CD4-positive, alpha-beta T cell treated with Interleukin-6 for 4 hours (primary cell): Measurements from ENCODE around the gene DCLRE1C.
"Not testable (repeated sequence)": the region's sequence is repeated elsewhere in the genome, so short reads cannot be mapped to it uniquely, and the experiment has no call there.

Experiments
- DNase-seq: peaks from one replicate; pipeline ENCODE4 v3.0.0-alpha.2; 2020; ENCODE audit warnings: mixed read lengths

The DCLRE1C gene

GRCh38 chr10:14954001-14954770, at the start of gene DCLRE1C:
Gene DCLRE1C (minus strand): TSS chr10:14954096. CDS start chr10:14954010, 86 bp downstream.
- peak; percentile 89 for DNase-seq

DNA sequence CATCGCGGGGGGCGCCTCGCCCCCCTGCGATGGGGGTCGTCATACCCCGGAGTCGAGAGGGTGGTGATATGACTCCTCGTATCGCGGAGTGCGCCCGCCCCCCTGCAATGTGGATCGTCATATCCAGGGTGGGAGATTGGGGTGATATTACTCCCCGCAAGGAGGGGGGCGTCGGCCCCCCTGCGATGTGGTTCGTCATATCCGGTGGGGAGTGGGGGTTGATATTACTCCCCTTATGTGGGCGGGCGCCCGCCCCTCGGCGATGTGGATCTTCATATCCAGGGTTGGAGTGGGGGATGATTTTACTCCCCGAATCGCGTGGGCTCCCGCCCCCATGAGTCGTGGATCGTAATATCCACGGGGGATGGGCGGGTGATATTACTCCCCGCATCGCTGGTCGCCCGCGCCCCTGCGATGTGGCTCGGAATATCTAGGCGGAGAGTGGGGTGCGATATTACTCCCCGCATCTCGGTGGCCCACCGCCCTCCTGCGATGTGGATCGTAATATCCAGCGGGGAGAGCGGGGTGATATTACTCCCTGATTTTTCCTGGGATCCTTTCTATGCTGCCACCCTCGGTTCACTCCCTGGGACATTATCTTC, 42.2 kb upstream of the DCLRE1C start:
- DNase-seq: no peak

GRCh38 chr10:14993500-14994455, 39.9 kb upstream of the DCLRE1C start:
- not testable (repeated sequence) for DNase-seq

DNA sequence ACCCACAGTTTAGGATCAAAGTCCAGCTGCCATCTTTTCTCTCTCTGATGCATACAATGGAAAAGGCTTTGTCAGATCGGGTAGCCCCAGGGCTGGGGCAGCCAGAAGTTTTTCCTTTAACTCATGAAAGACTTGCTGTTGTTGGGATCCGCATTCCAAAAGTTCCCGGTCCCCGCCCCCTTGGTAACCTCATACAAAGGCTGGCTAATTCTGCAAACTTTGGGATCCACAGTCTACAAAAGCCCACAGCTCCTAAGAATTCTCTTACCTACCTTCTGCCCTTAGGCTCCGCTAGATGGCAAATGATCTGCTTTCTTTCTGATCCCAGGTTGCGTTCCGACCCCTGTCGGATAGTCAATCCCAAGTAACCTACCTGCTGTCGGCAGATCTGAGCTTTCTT, 38.4 kb upstream of the DCLRE1C start:
- not testable (repeated sequence) for DNase-seq

DNA sequence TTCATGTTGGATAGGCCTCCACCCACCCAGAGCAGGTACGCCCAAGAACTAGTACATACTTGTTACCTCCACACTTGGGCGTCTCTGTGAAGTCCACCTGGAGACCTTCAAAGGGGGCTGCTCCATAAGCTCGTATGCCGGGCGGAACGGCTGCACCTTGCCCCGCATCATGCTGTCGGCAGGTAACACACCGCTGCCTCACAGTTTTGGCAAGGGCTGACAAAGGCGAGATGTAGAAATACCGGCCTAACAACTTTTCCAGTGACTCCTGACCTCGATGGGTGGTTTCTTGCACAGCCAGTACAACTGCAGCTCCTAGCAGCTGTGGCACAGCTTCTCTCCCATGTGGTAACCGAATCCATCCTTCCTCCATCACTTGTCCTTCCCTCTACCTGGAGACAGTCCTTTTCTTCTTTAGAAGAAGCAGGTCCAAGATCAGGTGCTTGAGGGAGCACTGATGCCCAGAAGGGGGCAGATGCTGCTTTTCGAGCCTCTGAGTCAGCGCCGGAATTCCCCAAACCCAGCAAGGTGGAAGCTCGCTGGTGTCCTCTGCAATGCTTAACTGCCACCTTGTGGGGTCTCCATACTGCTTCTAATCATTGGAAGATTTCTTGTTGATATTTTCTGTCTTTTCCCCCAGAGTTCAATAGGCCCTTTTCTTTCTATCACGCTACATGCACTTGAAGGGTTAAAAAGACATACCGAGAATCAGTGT, 37.3 kb upstream of the DCLRE1C start:
- DNase-seq: peak; percentile 40

- not testable (repeated sequence) for DNase-seq
These were observed 35.7 kb upstream of the DCLRE1C start for GRCh38 chr10:14989552-14989951.

- DNase-seq: no peak
These were observed 28.8 kb upstream of the DCLRE1C start for GRCh38 chr10:14982744-14983143.

- peak; percentile 5 for DNase-seq
These were observed 21.9 kb upstream of the DCLRE1C start for GRCh38 chr10:14975672-14976273.

DNA sequence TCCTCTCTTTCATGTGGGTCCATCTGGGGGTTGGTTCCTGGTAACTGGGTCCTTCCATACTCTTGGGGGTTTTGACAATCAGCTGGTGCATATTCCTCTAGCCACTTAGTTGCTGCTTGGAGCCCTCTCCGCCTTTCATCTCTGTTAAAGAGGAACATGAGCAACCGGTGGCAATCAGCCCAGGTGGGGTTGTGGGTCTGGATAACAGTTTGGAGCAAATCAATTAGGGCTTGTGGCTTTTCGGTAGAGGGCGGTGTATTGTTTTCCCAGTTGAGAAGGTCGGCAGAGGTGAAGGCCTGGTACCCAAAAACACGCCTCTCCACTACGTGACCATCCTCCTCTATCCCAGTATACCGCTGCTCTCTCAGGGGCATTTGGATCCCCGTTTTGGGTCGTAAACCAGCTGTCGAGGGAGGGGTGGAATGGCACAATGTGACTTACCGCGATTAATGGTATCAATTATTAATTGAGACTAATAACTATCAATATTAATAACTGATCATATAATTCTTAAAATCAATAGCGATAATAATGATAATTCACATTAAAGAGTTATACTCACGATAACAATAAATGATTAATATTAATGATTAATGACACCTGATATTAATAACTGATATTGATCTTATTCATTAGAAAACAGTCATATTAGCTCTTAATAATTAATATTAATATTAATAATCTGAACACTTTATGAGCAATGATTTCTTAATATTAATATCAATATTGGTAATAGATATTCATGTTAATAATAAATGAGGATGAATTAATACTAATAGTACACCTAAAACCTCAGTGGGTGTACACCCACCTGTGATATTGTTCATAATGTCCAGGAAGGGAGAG, 20.5 kb upstream of the DCLRE1C start:
- DNase-seq: not testable (repeated sequence)

- peak; percentile 65 for DNase-seq
These were observed 18.1 kb upstream of the DCLRE1C start for GRCh38 chr10:14971867-14972448.

GRCh38 chr10:14967897-14968296, 14.0 kb upstream of the DCLRE1C start:
- no peak for DNase-seq

DNA sequence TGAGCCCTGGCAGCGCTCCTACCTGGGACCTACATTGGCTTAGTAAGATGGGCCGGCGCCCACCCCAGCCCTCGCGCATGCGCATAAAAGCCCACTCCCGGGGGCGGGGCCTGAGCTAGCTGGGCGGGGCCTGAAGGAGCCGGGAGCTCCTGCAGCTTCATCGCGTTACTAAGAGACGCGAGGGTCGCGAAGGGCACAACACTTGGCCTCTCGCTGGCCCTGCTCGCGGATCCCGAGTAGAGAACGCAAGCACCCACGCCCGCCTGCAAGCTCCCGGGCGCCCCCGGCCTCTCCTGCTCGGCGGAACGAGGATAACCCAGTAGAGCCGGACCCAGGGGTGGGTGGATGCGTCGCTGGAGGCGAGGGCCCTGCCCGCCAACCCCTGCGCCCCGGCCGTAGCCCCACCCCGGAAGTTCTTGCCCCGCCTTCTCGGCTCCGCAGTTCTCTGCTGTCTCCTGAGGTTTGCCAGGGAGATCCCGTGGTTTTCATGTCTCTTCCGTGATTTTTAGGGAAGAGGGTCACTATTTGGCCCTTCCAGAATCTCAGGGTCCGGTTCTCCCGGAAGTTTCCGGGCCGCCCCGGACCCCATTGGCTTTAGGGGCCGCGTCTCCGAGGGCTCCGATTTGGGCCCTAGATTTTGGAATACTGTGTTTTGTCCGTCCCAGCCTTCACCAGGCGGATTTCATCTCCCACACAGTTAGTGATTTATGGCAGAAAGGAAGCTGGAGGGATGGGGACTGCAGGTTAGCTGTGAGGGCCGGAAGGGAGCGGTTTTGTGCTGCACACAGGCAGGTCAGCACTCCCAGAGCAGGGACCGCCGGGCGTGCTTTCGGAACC, 5.5 kb upstream of the DCLRE1C start, which contains the start of gene MEIG1:
MEIG1 (plus strand) TSS at position 168 of the 837 bp plus-strand sequence. CDS start 7,081 bp downstream, outside the sequence.
- DNase-seq: peak; percentile 90

DNA sequence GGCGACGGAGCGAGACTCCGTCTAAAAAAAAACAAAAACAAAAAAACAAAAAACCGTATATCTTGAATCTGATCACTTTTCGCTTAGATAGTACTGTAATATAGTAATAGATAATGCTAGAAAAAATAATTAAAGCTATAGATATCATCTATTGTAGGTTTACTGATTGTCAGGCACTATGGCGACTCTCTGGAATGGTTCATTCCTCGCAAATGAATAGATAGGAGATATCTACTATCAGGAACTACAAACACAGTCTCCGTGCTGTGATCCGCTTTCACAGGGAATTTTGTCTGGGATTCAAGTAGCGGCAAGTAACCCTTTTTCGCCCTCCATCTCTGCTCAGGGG, 5.0 kb upstream of the DCLRE1C start:
- DNase-seq: no peak

- no peak for DNase-seq
These were observed 1.0 kb upstream of the DCLRE1C start for GRCh38 chr10:14954934-14955333.

DNA sequence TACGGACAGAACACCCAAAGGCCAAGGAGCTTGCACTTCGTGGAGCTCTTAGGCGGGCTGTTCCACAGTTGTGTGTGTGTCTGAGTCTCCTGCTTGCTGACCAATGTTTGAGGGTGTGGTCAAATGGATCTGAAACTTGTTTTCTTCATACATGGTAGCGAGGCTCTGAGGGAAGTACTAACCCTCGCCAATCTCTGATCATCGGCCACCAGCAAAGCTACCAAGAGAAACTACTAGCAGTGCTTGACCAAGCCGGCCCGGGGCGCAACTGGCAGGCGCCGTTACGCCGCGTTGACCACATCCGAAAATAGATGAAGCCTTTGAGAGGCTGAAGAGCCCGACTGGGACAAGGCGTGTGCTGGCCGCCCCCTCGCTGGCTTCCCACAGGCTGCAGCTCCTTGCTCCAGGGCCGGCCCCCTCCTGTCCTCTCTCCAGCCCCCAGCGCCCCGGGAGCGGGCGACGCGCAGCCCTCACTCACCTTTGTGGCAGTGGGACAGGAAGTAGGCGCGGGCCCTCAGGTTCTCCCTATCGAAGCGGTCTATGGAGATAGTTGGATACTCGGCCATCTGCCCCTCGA, 384 bp downstream of the DCLRE1C start:
- DNase-seq: no peak

DNA sequence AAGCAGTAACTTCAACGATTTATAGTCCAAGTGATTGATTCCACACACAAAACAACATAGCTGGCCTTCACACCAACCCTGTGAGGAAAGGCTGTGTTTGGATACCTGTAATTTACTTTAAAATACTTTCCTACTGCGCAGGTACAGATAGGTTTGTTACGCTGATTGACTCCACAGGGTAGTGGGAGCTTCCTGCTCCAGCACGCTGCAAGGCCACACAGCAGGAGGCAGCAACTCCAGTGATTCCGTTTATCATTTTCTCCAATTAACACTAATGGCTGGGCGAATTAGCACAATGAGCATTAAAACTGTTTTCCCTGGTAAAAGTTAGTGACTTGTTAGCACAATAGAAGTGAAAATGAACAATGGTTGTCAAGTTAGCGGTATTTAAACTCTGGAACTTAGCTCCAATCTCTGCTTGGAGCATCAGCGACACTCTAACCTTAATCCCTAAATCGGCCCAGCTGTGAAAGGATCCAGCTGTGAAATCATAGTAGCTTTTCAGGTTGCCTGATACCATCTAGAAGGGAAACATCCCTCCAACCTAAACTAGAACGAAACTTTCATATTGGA, 959 bp downstream of the DCLRE1C start:
- DNase-seq: no peak

DNA sequence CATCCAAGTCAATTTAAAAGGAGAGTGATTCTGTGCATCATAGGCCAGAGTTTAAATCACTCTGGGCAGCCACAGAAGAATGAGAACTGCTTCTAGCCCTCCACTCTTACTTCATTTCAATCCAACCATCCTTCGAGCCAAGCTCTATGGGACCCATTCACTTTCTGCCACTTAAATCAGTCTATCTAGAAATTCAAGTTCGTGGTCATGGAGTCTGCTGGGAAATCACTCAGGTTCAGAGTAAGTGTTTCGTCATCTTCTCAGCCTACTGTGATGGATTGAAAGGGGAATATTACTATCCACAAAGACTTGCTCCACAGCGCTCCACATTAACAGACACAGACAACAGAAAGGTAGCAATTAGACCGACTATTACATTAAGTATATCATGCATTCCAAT, 4.6 kb downstream of the DCLRE1C start:
- DNase-seq: no peak

- no peak for DNase-seq
These were observed 6.6 kb downstream of the DCLRE1C start for GRCh38 chr10:14947268-14947667.

DNA sequence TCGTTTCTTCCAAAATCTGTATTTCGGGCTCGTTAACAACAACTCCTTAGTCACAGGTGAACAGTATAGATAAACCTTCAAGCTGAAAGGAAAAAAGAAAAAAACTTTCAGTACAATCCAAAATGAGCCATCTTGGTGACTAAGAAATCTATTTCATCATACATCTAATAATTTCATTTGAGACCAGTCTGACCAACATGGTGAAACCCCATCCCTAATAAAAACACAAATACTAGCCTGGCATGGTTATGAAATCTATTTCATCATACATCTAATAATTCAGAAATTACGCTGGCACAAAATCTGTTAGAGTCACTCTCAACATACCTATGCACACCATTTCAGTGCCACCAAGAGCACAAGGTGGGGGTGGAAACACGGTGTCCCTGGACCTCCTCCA, 8.8 kb downstream of the DCLRE1C start:
- DNase-seq: no peak
